ENCODE data around the gene HEXIM1. TPM values are rescaled to one million over a fixed set of nuclear protein-coding genes. Genes with fewer than 3 reads are reported as not detected.

Gene HEXIM1
- total RNA-seq, 1 donor from 2014 or later: 22.6 TPM

DNA sequence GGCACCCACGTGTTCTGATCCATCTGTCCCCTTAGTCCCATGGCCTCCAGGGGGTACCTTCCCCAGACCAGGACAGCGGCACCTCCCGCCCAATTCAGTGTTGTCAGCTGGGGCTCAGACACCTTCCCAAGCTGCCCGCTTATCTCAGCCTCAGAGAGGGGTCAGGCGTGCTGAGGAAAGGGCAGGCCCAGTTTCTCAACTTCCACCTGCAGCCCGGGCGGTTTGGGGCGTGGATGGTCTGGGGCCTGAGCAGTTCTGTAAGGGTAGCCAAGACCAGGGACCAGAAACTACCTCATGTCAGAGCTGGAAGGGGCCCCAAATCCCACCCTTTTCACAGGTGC, 21.1 kb upstream of the HEXIM1 start:
- Mint-ChIP-seq H3K4me1 (ENCODE audit: unreplicated experiment) (no peaks in the 10 kb centered on the region), H3K27me3 (ENCODE audit: unreplicated experiment) (peaks cover 14% of the 10 kb centered on the region), H3K27ac (ENCODE audit: unreplicated experiment) (no peak overlapping the region), H3K36me3 (ENCODE audit: low read depth, unreplicated experiment) (no peaks in the 10 kb centered on the region), H3K9me3 (ENCODE audit: unreplicated experiment) (no peaks in the 10 kb centered on the region), H3K4me3 (ENCODE audit: unreplicated experiment) (no peak overlapping the region)
- TF ChIP-seq, protein P1, sequence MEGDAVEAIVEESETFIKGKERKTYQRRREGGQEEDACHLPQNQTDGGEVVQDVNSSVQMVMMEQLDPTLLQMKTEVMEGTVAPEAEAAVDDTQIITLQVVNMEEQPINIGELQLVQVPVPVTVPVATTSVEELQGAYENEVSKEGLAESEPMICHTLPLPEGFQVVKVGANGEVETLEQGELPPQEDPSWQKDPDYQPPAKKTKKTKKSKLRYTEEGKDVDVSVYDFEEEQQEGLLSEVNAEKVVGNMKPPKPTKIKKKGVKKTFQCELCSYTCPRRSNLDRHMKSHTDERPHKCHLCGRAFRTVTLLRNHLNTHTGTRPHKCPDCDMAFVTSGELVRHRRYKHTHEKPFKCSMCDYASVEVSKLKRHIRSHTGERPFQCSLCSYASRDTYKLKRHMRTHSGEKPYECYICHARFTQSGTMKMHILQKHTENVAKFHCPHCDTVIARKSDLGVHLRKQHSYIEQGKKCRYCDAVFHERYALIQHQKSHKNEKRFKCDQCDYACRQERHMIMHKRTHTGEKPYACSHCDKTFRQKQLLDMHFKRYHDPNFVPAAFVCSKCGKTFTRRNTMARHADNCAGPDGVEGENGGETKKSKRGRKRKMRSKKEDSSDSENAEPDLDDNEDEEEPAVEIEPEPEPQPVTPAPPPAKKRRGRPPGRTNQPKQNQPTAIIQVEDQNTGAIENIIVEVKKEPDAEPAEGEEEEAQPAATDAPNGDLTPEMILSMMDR (IDR thresholded peaks at IDR 0.05; ENCODE audit: unreplicated experiment): no peak
- no peak for DNase-seq (ENCODE audit: low spot score)

DNA sequence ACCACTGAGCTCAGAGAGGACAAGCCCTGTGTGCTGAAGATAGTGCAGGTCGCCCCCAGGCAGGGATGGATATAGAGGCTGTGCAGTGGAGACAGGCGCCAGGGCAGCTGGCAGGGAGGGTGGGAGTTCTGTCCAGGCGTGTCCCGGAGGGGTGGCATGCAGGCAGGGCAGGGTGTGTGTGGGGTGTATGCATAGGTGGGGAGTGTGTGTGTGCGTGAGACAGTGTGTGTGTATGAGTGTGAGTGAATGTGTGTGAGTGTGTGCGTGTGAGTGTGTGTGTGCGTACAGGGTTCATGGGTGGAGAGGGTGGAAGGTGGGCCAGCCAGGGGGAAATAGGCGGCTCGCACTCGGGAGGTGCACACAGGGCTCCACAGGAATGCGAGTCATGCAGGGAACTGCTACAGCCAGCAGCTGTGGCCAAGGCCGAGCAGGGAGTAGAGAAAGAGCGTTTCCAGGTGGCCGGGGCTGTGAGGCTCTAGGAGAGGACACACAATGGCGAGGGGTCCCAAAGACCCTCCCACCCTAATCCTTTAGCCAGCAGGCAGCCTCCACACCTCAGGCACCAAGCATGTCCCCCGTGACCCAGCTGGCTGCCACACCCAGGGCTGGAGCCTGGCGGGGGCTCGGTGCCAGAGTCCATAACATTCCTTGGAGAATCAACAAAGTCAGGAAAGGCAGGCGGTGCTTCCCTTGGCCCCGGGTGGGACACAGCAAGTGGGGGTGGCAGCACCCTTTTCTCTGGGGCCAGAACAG, 20.6 kb upstream of the HEXIM1 start:
- TF ChIP-seq, protein P1 (IDR thresholded peaks at IDR 0.05; ENCODE audit: unreplicated experiment): no peak
- Mint-ChIP-seq H3K27me3 (ENCODE audit: unreplicated experiment) (peaks cover 10% of the 10 kb centered on the region), H3K27ac (ENCODE audit: unreplicated experiment) (no peak overlapping the region), H3K9me3 (ENCODE audit: unreplicated experiment) (no peaks in the 10 kb centered on the region), H3K36me3 (ENCODE audit: low read depth, unreplicated experiment) (no peaks in the 10 kb centered on the region), H3K4me1 (ENCODE audit: unreplicated experiment) (no peaks in the 10 kb centered on the region), H3K4me3 (ENCODE audit: unreplicated experiment) (no peak overlapping the region)
- DNase-seq (ENCODE audit: low spot score): no peak

DNA sequence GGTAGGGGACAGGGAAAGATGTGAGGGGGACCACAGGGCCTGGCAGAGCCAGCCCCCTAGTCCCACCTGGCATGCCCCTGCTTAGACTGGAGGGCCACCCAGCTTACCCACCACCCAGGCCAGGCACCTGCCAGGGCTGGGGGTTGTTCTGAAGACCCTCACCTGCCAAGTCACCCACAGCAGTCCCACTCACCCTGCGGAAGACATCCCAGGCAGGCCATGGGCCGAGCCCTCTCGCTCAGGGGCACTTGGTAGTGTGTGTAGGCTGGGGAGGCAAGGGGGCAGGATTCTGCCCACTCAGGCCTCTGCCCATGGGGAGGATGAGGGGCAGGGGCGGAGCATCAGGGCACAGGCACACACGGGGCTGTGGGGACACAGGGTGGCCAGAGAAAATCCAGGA, 19.9 kb upstream of the HEXIM1 start:
- Mint-ChIP-seq H3K27ac (ENCODE audit: unreplicated experiment) (no peak overlapping the region), H3K4me1 (ENCODE audit: unreplicated experiment) (no peaks in the 10 kb centered on the region), H3K4me3 (ENCODE audit: unreplicated experiment) (no peak overlapping the region), H3K9me3 (ENCODE audit: unreplicated experiment) (no peaks in the 10 kb centered on the region), H3K36me3 (ENCODE audit: low read depth, unreplicated experiment) (no peaks in the 10 kb centered on the region), H3K27me3 (ENCODE audit: unreplicated experiment) (peaks cover 7% of the 10 kb centered on the region)
- DNase-seq (ENCODE audit: low spot score): no peak
- TF ChIP-seq, protein P1 (IDR thresholded peaks at IDR 0.05; ENCODE audit: unreplicated experiment): no peak

DNA sequence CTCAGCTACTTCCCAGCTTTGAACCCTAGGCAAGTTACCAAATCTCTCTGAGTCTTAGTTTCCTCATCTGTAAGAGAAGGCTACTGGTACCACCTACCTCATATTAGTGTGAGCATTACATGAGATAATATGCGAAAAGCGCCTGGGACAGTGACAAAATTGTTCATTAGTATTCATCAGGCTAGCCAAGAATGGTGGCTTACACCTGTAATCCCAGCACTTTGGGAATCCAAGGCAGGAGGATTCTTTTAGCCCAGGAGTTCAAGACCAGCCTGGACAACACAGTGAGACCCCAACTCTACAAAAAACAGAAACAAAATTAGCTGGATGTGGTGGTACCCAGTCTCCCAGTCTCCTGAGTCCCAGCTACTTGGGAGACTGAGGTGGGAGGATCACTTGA, 19.3 kb upstream of the HEXIM1 start:
- DNase-seq (ENCODE audit: low spot score): no peak
- no peak overlapping the region for H3K27ac Mint-ChIP-seq (ENCODE audit: unreplicated experiment)
- peaks cover 10% of the 10 kb centered on the region for H3K27me3 Mint-ChIP-seq (ENCODE audit: unreplicated experiment)
- no peaks in the 10 kb centered on the region for H3K4me1 Mint-ChIP-seq (ENCODE audit: unreplicated experiment)
- TF ChIP-seq, protein P1 (IDR thresholded peaks at IDR 0.05; ENCODE audit: unreplicated experiment): no peak
- no peak overlapping the region for H3K4me3 Mint-ChIP-seq (ENCODE audit: unreplicated experiment)
- H3K36me3 Mint-ChIP-seq (ENCODE audit: low read depth, unreplicated experiment): no peaks in the 10 kb centered on the region
- H3K9me3 Mint-ChIP-seq (ENCODE audit: unreplicated experiment): no peaks in the 10 kb centered on the region

DNA sequence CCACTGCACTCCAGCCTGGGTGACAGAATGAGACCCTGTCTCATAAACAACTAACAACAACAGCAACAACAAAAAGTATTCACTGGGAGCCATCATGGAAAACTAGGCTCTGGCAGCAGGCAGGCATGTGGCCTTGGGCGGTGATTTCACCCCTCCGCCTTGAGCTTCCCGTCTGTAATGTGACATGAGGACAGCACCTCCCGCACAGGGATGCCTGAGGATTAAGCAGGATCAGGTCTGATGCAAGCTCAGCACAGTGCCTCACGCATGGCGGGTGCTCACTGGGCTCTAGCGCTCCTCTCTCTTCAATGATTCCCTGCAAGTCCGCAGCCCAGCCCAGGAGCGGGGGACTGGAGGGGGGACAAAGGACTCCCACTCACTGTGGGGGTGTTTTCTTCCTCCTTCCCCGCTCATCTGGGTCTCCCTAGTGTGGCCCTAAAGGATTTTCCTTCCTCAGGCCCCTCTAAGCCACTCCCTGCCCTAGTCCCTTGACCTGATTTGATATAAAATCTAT, 18.8 kb upstream of the HEXIM1 start:
- Mint-ChIP-seq H3K36me3 (ENCODE audit: low read depth, unreplicated experiment) (no peaks in the 10 kb centered on the region), H3K9me3 (ENCODE audit: unreplicated experiment) (no peaks in the 10 kb centered on the region), H3K27me3 (ENCODE audit: unreplicated experiment) (peaks cover 10% of the 10 kb centered on the region), H3K4me1 (ENCODE audit: unreplicated experiment) (no peaks in the 10 kb centered on the region), H3K27ac (ENCODE audit: unreplicated experiment) (no peak overlapping the region), H3K4me3 (ENCODE audit: unreplicated experiment) (no peak overlapping the region)
- TF ChIP-seq, protein P1 (IDR thresholded peaks at IDR 0.05; ENCODE audit: unreplicated experiment): no peak
- DNase-seq (ENCODE audit: low spot score): no peak

All from endothelial cell (in vitro differentiated cells).